HTR-8/SVneo (cell line): ENCODE data around the gene RIPPLY3.
A peak's percentile ranks its signal among the peaks of the same experiment; 100 is the strongest.

Experiments used
- DNase-seq: peaks from one replicate; pipeline ENCODE4 v3.0.0; 2011; ENCODE audit warnings: low spot score, mixed read lengths; ENCODE audit not compliant: insufficient read length
- FAIRE-seq: peaks from 2 replicates; lab custom pipeline; 2011; peaks lifted over from hg19 to GRCh38; lab: Jason Lieb, UNC

RIPPLY3 gene

GRCh38 chr21:37055271-37055855, 48.9 kb downstream of the RIPPLY3 start:
- DNase-seq, result no peak
- no peak for FAIRE-seq

- DNase-seq, result no peak
Measured at GRCh38 chr21:37057614-37058013, 51.1 kb downstream of the RIPPLY3 start.

GRCh38 chr21:37058261-37058660, 51.8 kb downstream of the RIPPLY3 start:
- FAIRE-seq (no peak), DNase-seq (no peak)

More at GRCh38 chr21:37057614-37058013, 51.1 kb downstream of the RIPPLY3 start:
- no peak for FAIRE-seq

GRCh38 chr21:37059181-37059580, 52.7 kb downstream of the RIPPLY3 start:
- DNase-seq (no peak), FAIRE-seq (no peak)

DNA sequence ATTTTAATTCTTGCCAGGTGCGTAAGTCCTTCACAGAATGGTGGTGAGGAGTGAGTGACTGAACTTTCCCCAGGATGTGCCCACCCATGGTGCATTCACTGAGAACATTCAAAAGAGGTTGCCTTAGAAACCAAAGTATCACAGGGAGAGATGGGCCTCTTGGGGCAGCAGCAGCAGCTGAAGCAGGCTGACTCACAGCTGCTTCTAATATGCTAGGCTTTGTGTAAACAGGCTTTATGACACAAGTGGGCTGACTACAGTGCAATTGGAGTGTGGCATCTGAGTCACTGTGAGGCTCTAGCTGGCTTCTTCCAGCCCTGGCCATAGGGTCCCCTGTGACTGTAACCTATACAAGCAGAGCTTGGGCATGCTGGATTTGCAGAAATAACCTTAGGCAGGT, 53.8 kb downstream of the RIPPLY3 start:
- DNase-seq (peak; percentile 75), FAIRE-seq (peak; percentile 94)

DNA sequence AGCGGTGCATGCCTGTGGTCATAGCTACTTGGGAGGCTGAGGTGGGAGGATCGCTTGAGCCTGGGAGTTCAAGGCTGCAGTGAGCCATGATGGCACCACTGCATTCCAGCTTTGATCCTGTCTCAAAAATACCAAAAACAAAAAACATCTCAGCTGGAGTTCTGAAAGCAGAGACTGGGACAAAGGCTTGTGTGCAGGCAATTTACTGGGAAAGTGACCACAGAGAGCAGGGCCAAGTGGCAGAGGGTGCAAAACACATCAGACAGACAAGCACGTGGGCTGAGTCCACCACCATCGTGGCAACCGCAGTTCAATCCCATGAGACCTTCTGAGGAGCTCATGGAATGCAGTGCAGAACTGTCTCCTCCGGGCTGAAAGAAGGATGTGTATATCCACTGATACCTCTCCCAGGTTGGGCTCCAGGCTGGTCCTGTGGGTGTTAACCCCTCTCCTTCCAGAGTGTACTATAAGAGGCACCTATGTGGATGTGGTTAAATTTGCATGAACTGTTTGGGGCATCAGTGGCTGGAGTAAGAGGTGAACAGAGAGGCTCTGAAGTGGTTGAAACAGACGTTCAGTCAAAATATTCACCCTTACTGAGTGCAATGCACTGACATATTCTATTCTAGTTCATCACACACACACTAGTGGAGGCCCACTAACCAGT, 55.6 kb downstream of the RIPPLY3 start:
- no peak for DNase-seq
- no peak for FAIRE-seq

DNA sequence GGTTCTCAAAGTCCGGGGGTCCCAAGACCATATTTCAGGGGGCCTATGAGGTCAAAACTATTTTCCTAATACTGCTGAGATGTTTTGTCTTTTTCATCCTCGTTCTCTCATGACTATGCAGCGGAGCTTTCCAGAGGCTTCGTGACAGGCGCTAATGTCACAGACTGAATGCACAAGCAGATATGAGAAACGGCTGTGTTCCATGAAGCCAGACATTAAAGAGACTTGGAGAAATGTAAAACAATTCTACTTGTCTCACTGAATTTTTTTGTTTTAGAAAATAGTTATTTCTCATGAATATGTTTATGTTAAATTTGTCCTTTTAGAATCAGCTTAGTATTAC, 56.1 kb downstream of the RIPPLY3 start:
- DNase-seq (no peak), FAIRE-seq (no peak)

DNA sequence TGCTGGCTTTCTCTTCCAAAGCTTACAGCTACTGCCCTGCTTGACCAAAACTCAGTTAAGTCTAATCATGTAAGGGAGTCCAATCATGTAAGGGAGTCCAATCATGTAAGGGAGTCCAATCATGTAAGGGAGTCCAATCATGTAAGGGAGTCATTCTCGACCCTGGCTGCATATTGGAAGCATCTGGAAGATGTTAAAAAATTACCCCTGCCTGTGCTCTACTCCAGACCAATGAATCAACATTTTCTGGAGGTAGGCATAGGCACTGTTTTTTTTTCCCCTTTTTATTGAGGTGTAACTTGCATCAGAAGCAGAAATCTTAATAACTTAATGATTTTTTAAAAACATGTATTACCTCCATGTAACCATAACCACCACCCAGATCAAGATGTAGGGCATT, 56.9 kb downstream of the RIPPLY3 start:
- DNase-seq, result no peak
- no peak for FAIRE-seq

- no peak for FAIRE-seq
- DNase-seq, result no peak
Measured at GRCh38 chr21:37064841-37065240, 58.3 kb downstream of the RIPPLY3 start.

- no peak for DNase-seq
- FAIRE-seq, result no peak
Measured at GRCh38 chr21:37065561-37066177, 59.2 kb downstream of the RIPPLY3 start.
